DND-41 (cell line): ENCODE measurements around the gene DGKI.

ENCODE experiments used
- CTCF ChIP-seq: IDR thresholded peaks from 2 replicates; pipeline ENCODE4 v1.5.1; 2012; ENCODE audit warnings: borderline replicate concordance, low read length, moderate library complexity, mild to moderate bottlenecking; ENCODE audit not compliant: poor library complexity, severe bottlenecking; ENCODE audit errors: extremely low read depth
- EZH2 ChIP-seq: IDR thresholded peaks from 3 replicates; pipeline ENCODE4 v1.6.1; 2012; ENCODE audit warnings: borderline replicate concordance, low read depth, mild to moderate bottlenecking, moderate library complexity, low read length, inconsistent platforms; ENCODE audit not compliant: severe bottlenecking

DNA sequence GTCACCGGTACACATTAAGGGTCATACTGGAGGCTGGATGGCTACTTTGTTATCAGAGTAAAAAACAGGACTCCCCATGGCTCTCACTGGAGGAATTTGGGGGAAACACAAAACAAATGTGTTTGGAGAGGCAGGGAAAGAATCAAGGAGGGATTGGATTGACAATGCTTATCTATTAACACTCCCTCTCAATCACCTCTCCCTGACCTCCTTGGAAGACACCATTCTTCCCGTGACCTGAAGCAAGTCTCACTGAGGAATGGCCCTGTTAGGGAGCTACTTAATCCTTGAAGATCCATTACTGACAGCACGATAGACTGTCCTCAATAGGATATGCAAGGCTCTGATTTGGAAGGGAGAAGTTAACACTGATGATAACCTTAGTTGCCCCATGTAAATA, 261.2 kb downstream of the DGKI start:
- TF ChIP-seq CTCF = no peak
- no peak for TF ChIP-seq EZH2
